PC-9 (cell line): ENCODE measurements around the gene PHOX2B. TPM values are rescaled to one million over a fixed set of nuclear protein-coding genes. Genes with fewer than 3 reads are reported as not detected.

Source experiments
- BruUV-seq: library from RNA; stranded (reverse); fragments of 400-500 nt; replicated peaks from 2 replicates; lab custom pipeline; 2021; lab: Mats Ljungman, UMichigan
- CTCF ChIA-PET: fragments of 300-600 bp; sonication (Branson Sonifier 250); formaldehyde crosslinking; loops from one replicate; lab custom pipeline; 2022; ENCODE audit warnings: antibody characterized with exemption; lab: Charles Lee
- POLR2A ChIA-PET: fragments of 300-600 bp; sonication (Branson Sonifier 250); formaldehyde crosslinking; loops from one replicate; lab custom pipeline; 2022; ENCODE audit warnings: antibody characterized with exemption; ENCODE audit not compliant: unreplicated experiment; lab: Charles Lee
- DNase-seq, 2 experiments: peaks; one replicate each; pipeline versions ENCODE4 v3.0.0 to v3.0.0-alpha.2; 2015 to 2022; ENCODE audit warnings: mixed read lengths in 1 of 2
- H2AFZ ChIP-seq: fragments of 200-600 bp; sonication (generic); 2 replicates; pipeline ENCODE4 v1.8.1; 2017; ENCODE audit warnings: antibody characterized with exemption
- H3F3A ChIP-seq: fragments of 200-600 bp; sonication (generic); 2 replicates; pipeline ENCODE4 v1.8.1; 2017; ENCODE audit warnings: antibody characterized with exemption, mild to moderate bottlenecking, low read depth; ENCODE audit not compliant: insufficient read depth
- H3K27ac ChIP-seq: fragments of 200-600 bp; sonication (generic); 2 replicates; pipeline ENCODE4 v1.6.1; 2016; ENCODE audit warnings: mixed run types
- H3K27me3 ChIP-seq: fragments of 200-600 bp; sonication (generic); 2 replicates; pipeline ENCODE4 v1.6.1; 2016; ENCODE audit warnings: low read depth, mixed run types; ENCODE audit not compliant: insufficient read depth
- H3K36me3 ChIP-seq: fragments of 200-600 bp; sonication (generic); 2 replicates; pipeline ENCODE4 v1.6.1; 2016; ENCODE audit warnings: low read depth, mixed run types
- H3K4me1 ChIP-seq: fragments of 200-600 bp; sonication (generic); replicated peaks from 2 replicates; pipeline ENCODE4 v1.6.1; 2016; ENCODE audit warnings: mixed run types; ENCODE audit not compliant: insufficient read depth
- H3K4me2 ChIP-seq: fragments of 200-600 bp; sonication (generic); 2 replicates; pipeline ENCODE4 v1.6.1; 2017; ENCODE audit warnings: mixed run types
- H3K4me3 ChIP-seq: fragments of 200-600 bp; sonication (generic); 2 replicates; pipeline ENCODE4 v1.6.1; 2016; ENCODE audit warnings: mixed run types
- H3K79me2 ChIP-seq: fragments of 200-600 bp; sonication (generic); 2 replicates; pipeline ENCODE4 v1.6.1; 2017; ENCODE audit warnings: low read depth, mixed run types
- H3K9me2 ChIP-seq: fragments of 200-600 bp; sonication (generic); 2 replicates; pipeline ENCODE4 v1.8.1; 2017; ENCODE audit warnings: mild to moderate bottlenecking; ENCODE audit not compliant: insufficient read depth
- H3K9me3 ChIP-seq: fragments of 200-600 bp; sonication (generic); 2 replicates; pipeline ENCODE4 v1.8.1; 2016; ENCODE audit warnings: low read depth; ENCODE audit not compliant: insufficient read depth
- H4K20me1 ChIP-seq: fragments of 200-600 bp; sonication (generic); 2 replicates; pipeline ENCODE4 v1.8.1; 2017; ENCODE audit not compliant: insufficient read depth
- EZH2 ChIP-seq: fragments of 200-600 bp; sonication (generic); IDR thresholded peaks from 2 replicates; pipeline ENCODE4 v1.8.0; 2017; ENCODE audit warnings: antibody characterized with exemption, low read depth
- intact Hi-C: fragments of 100-400 bp; cut with micrococcal nuclease; formaldehyde crosslinking; loops from one replicate; pipeline ENCODE4 v1.10.0; 2022; ENCODE audit not compliant: unreplicated experiment
- total RNA-seq: library from RNA; stranded (reverse); gene quantifications from 2 replicates; pipeline ENCODE4 v1.2.3, GENCODE V29; 2021
- TF ChIP-seq, protein P1 (sequence below): fragments of 200-600 bp; sonication (generic); conservative IDR thresholded peaks from 2 replicates; pipeline ENCODE4 v1.6.1; 2017; ENCODE audit warnings: mixed run types, antibody characterized with exemption, mild to moderate bottlenecking, moderate library complexity

PHOX2B gene
- total RNA-seq, 1 experiment from 2014 or later = not detected

DNA sequence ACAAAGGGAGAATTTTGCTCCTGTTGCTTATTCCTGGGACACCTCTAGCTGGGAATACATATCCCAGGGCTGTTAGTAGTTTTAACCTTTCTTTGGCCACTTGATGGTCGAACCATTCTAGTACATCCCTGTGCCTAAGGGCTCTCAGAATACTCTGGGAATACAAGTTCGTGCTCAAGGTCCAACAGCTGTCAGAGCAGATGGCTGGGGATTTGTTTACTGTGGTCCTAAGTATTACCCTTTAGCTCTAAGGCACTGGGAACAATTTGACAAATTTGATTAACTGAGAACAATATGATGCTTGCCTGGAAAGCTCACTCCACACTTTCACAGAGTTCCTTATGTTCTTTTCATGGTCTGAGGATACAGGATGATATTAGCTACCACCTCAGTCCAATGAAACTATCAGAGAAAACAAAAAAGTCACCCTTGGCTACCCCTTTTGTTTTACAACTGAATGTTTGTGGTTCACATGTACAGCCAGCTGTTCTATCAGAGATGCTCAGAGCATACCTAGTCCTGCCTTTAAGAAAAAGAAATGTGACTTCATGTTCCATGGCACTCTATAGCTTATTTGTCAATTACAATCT lies 47.4 kb upstream of the PHOX2B start:
- H3K9me3 ChIP-seq = no peaks in the 10 kb centered on the region
- H3K4me2 ChIP-seq = no peak overlapping the region
- no peaks in the 10 kb centered on the region for H3K36me3 ChIP-seq
- TF ChIP-seq EZH2 = no peak
- TF ChIP-seq, protein P1, sequence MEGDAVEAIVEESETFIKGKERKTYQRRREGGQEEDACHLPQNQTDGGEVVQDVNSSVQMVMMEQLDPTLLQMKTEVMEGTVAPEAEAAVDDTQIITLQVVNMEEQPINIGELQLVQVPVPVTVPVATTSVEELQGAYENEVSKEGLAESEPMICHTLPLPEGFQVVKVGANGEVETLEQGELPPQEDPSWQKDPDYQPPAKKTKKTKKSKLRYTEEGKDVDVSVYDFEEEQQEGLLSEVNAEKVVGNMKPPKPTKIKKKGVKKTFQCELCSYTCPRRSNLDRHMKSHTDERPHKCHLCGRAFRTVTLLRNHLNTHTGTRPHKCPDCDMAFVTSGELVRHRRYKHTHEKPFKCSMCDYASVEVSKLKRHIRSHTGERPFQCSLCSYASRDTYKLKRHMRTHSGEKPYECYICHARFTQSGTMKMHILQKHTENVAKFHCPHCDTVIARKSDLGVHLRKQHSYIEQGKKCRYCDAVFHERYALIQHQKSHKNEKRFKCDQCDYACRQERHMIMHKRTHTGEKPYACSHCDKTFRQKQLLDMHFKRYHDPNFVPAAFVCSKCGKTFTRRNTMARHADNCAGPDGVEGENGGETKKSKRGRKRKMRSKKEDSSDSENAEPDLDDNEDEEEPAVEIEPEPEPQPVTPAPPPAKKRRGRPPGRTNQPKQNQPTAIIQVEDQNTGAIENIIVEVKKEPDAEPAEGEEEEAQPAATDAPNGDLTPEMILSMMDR = no peak
- BruUV-seq = no TSS peak
- no peaks in the 10 kb centered on the region for H3K4me1 ChIP-seq
- no peak overlapping the region for H2AFZ ChIP-seq
- no peaks in the 10 kb centered on the region for H3F3A ChIP-seq
- no peak for DNase-seq
- H3K4me3 ChIP-seq = no peak overlapping the region
- POLR2A ChIA-PET = no interaction called here
- intact Hi-C loops = no loop called here
- no peaks in the 10 kb centered on the region for H3K9me2 ChIP-seq
- H3K27me3 ChIP-seq = peaks cover 54% of the 10 kb centered on the region
- no peaks in the 10 kb centered on the region for H4K20me1 ChIP-seq
- CTCF ChIA-PET = no interaction called here
- no peak overlapping the region for H3K27ac ChIP-seq
- no peaks in the 10 kb centered on the region for H3K79me2 ChIP-seq

DNA sequence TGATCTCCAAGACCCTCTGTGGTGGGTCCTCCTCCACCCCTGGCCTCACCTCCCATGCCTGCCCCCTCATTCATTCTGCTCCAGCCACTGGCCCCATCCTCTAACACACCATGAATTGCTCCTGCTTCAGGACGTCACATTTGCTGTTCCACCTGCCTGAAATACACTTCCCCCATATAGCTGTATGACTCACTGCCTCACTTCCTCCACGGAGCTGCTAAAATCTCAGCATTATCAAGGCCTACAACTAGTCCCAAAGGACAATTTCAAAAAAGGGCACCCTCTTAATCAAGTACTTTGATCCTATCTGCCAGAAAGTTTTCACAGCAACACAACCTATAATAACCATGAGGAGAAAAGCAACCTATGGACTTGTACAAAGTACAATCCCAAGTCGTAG lies 43.6 kb upstream of the PHOX2B start:
- no peaks in the 10 kb centered on the region for H4K20me1 ChIP-seq
- CTCF ChIA-PET = no interaction called here
- H3K4me2 ChIP-seq = no peak overlapping the region
- peaks cover 42% of the 10 kb centered on the region for H3K27me3 ChIP-seq
- H3K9me2 ChIP-seq = no peaks in the 10 kb centered on the region
- H2AFZ ChIP-seq = no peak overlapping the region
- H3K27ac ChIP-seq = no peak overlapping the region
- H3K36me3 ChIP-seq = no peaks in the 10 kb centered on the region
- TF ChIP-seq, protein P1 = no peak
- TF ChIP-seq EZH2 = no peak
- no peaks in the 10 kb centered on the region for H3K4me1 ChIP-seq
- no peaks in the 10 kb centered on the region for H3K9me3 ChIP-seq
- DNase-seq = no peak
- intact Hi-C loops = no loop called here
- BruUV-seq = no TSS peak
- H3K4me3 ChIP-seq = no peak overlapping the region
- no peaks in the 10 kb centered on the region for H3F3A ChIP-seq
- POLR2A ChIA-PET = no interaction called here
- no peaks in the 10 kb centered on the region for H3K79me2 ChIP-seq

DNA sequence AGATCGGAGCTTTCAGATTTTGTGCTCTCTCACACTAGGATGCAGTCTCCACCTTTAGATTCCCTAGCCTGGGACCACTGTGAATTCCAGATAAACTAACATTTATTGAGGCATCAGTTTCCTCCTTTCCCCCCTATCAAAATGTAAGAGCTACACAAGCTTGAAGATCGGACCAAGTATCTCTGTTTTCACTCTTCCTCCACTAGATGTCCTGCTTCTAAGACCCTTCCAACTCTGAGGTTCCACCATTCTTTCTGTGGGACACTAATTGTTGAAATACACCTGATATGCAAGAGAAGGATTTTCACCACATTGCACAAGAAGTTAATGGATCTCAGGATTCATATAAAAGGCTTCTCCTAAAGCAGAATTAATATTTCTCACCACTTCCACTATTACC lies 43.0 kb upstream of the PHOX2B start:
- no peaks in the 10 kb centered on the region for H3K9me2 ChIP-seq
- TF ChIP-seq EZH2 = no peak
- TF ChIP-seq, protein P1 = no peak
- no TSS peak for BruUV-seq
- H3K27ac ChIP-seq = no peak overlapping the region
- H3K4me3 ChIP-seq = no peak overlapping the region
- no peaks in the 10 kb centered on the region for H3F3A ChIP-seq
- ChIA-PET CTCF (no interaction called here), POLR2A (no interaction called here)
- H3K36me3 ChIP-seq = no peaks in the 10 kb centered on the region
- intact Hi-C loops = no loop called here
- DNase-seq = no peak
- no peak overlapping the region for H2AFZ ChIP-seq
- H4K20me1 ChIP-seq = no peaks in the 10 kb centered on the region
- H3K4me1 ChIP-seq = no peaks in the 10 kb centered on the region
- no peak overlapping the region for H3K4me2 ChIP-seq
- no peaks in the 10 kb centered on the region for H3K9me3 ChIP-seq
- peaks cover 42% of the 10 kb centered on the region for H3K27me3 ChIP-seq
- H3K79me2 ChIP-seq = no peaks in the 10 kb centered on the region
